Neural cell (in vitro differentiated cells): ENCODE measurements around the gene RNF113B. TPM values are rescaled to one million over a fixed set of nuclear protein-coding genes. Genes with fewer than 3 reads are reported as not detected.

Source experiments
- H2AFZ ChIP-seq: fragments of 200-600, 300-800 bp; sonication (generic), shearing (Covaris generic); 2 replicates; pipeline ENCODE4 v1.6.0; 2014; ENCODE audit warnings: low read depth, mild to moderate bottlenecking, antibody characterized with exemption, low read length, moderate library complexity
- H3F3A ChIP-seq: fragments of 200-600 bp; shearing (Covaris generic); 2 replicates; pipeline ENCODE4 v1.6.1; 2016; ENCODE audit warnings: mild to moderate bottlenecking, moderate library complexity, mixed read lengths, antibody characterized with exemption, low read length; ENCODE audit not compliant: insufficient read depth, poor library complexity, severe bottlenecking
- H3K27ac ChIP-seq: fragments of 200-600, 300-800 bp; sonication (generic), shearing (Covaris generic); 2 replicates; pipeline ENCODE4 v1.5.1; 2014; ENCODE audit warnings: mild to moderate bottlenecking, low read length, moderate library complexity
- H3K27me3 ChIP-seq: fragments of 300-800, 200-600 bp; sonication (generic), shearing (Covaris generic); 2 replicates; pipeline ENCODE4 v1.6.0; 2014; ENCODE audit warnings: mild to moderate bottlenecking, low read depth, low read length, moderate library complexity; ENCODE audit not compliant: insufficient read depth
- H3K36me3 ChIP-seq: fragments of 300-800, 200-600 bp; sonication (generic), shearing (Covaris generic); 2 replicates; pipeline ENCODE4 v1.5.1; 2014; ENCODE audit warnings: mild to moderate bottlenecking, antibody characterized with exemption, low read length, moderate library complexity; ENCODE audit not compliant: insufficient read depth
- H3K4me2 ChIP-seq: fragments of 300-800, 200-600 bp; sonication (generic), shearing (Covaris generic); 2 replicates; pipeline ENCODE4 v1.6.0; 2014; ENCODE audit warnings: mild to moderate bottlenecking, low read length
- H3K4me3 ChIP-seq: fragments of 300-800, 200-600 bp; sonication (generic), shearing (Covaris generic); 2 replicates; pipeline ENCODE4 v1.5.1; 2014; ENCODE audit warnings: mild to moderate bottlenecking, low read length, moderate library complexity
- H3K79me2 ChIP-seq: fragments of 200-600 bp; shearing (Covaris generic); replicated peaks from 2 replicates; pipeline ENCODE4 v1.6.0; 2014; ENCODE audit warnings: mild to moderate bottlenecking, low read length, moderate library complexity; ENCODE audit not compliant: insufficient read depth
- H3K9ac ChIP-seq: fragments of 300-800, 200-600 bp; sonication (generic), shearing (Covaris generic); 2 replicates; pipeline ENCODE4 v1.6.1; 2016; ENCODE audit warnings: mild to moderate bottlenecking, low read length, mixed read lengths
- H3K9me2 ChIP-seq: fragments of 200-600 bp; shearing (Covaris generic); 2 replicates; pipeline ENCODE4 v1.6.1; 2016; ENCODE audit warnings: mild to moderate bottlenecking, low read length, mixed read lengths; ENCODE audit not compliant: insufficient read depth
- H3K9me3 ChIP-seq: fragments of 200-600, 300-800 bp; sonication (generic), shearing (Covaris generic); 2 replicates; pipeline ENCODE4 v1.6.1; 2016; ENCODE audit warnings: mild to moderate bottlenecking, mixed run types, low read length, moderate library complexity, mixed read lengths
- H4K20me1 ChIP-seq: fragments of 200-600 bp; shearing (Covaris generic); 2 replicates; pipeline ENCODE4 v1.6.1; 2016; ENCODE audit warnings: mild to moderate bottlenecking, mixed run types; ENCODE audit not compliant: insufficient read depth
- EP300 ChIP-seq: fragments of 450-650 bp; conservative IDR thresholded peaks from 2 replicates; pipeline ENCODE4 v1.6.1; 2014; ENCODE audit warnings: antibody characterized with exemption, mild to moderate bottlenecking, moderate library complexity; ENCODE audit not compliant: poor library complexity, severe bottlenecking
- MXI1 ChIP-seq: fragments of 450-650 bp; conservative IDR thresholded peaks from 2 replicates; pipeline ENCODE4 v1.6.1; 2014; ENCODE audit warnings: antibody characterized with exemption, mild to moderate bottlenecking; ENCODE audit not compliant: poor library complexity, severe bottlenecking
- POLR2AphosphoS5 ChIP-seq: IDR thresholded peaks from 2 replicates; pipeline ENCODE4 v1.6.1; 2012
- RAD21 ChIP-seq: fragments of 450-650 bp; conservative IDR thresholded peaks from 2 replicates; pipeline ENCODE4 v1.6.1; 2014; ENCODE audit warnings: antibody characterized with exemption, mild to moderate bottlenecking, moderate library complexity
- TAF1 ChIP-seq: IDR thresholded peaks from 2 replicates; pipeline ENCODE4 v1.6.1; 2012; ENCODE audit warnings: low read depth
- polyA plus RNA-seq: library from polyadenylated mRNA; depleted of rRNA; stranded (reverse); fragments of >200 nt; gene quantifications from 2 replicates; pipeline ENCODE4 v1.2.3, GENCODE V29; 2014
- TF ChIP-seq, protein P1 (sequence below): IDR thresholded peaks from 2 replicates; pipeline ENCODE4 v1.6.1; 2012; ENCODE audit warnings: borderline replicate concordance
- TF ChIP-seq, protein P2 (sequence below): fragments of 450-650 bp; IDR thresholded peaks from 2 replicates; pipeline ENCODE4 v1.5.1; 2014; ENCODE audit warnings: antibody characterized with exemption, mild to moderate bottlenecking, moderate library complexity; ENCODE audit not compliant: poor library complexity, severe bottlenecking

Gene RNF113B
- polyA plus RNA-seq, 1 donor from 2014 or later: not detected

DNA sequence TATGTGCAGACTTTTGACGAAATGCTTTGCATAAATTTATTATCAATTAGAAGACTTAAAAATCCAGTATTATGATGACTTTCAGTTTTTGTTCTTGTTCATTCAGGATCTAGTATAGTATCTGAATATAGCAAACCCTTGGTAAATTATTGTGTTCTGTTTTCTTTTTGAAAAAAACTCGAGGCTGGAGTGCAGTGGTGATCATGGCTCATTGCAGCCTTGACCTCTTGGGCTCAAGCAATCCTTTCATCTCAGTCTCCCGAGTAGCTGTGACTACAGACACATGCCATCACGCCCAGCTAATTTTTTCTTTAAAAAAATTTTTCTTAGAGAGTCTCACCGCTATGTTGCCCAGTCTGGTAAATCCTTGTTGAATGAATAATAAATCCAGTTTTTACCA, 29.5 kb downstream of the RNF113B start:
- H3K9ac ChIP-seq: no peak overlapping the region
- no peak overlapping the region for H3K4me3 ChIP-seq
- H3K9me3 ChIP-seq: no peaks in the 10 kb centered on the region
- no peaks in the 10 kb centered on the region for H3K36me3 ChIP-seq
- no peaks in the 10 kb centered on the region for H4K20me1 ChIP-seq
- H3K79me2 ChIP-seq: peaks cover 80% of the 10 kb centered on the region
- no peaks in the 10 kb centered on the region for H3K27me3 ChIP-seq
- TF ChIP-seq, protein P1, sequence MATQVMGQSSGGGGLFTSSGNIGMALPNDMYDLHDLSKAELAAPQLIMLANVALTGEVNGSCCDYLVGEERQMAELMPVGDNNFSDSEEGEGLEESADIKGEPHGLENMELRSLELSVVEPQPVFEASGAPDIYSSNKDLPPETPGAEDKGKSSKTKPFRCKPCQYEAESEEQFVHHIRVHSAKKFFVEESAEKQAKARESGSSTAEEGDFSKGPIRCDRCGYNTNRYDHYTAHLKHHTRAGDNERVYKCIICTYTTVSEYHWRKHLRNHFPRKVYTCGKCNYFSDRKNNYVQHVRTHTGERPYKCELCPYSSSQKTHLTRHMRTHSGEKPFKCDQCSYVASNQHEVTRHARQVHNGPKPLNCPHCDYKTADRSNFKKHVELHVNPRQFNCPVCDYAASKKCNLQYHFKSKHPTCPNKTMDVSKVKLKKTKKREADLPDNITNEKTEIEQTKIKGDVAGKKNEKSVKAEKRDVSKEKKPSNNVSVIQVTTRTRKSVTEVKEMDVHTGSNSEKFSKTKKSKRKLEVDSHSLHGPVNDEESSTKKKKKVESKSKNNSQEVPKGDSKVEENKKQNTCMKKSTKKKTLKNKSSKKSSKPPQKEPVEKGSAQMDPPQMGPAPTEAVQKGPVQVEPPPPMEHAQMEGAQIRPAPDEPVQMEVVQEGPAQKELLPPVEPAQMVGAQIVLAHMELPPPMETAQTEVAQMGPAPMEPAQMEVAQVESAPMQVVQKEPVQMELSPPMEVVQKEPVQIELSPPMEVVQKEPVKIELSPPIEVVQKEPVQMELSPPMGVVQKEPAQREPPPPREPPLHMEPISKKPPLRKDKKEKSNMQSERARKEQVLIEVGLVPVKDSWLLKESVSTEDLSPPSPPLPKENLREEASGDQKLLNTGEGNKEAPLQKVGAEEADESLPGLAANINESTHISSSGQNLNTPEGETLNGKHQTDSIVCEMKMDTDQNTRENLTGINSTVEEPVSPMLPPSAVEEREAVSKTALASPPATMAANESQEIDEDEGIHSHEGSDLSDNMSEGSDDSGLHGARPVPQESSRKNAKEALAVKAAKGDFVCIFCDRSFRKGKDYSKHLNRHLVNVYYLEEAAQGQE: no peak
- TF ChIP-seq TAF1: no peak
- no peak for TF ChIP-seq EP300
- TF ChIP-seq RAD21: no peak
- H2AFZ ChIP-seq: no peak overlapping the region
- H3K4me2 ChIP-seq: no peak overlapping the region
- H3K9me2 ChIP-seq: no peaks in the 10 kb centered on the region
- H3K27ac ChIP-seq: no peak overlapping the region
- H3F3A ChIP-seq: peaks cover 7% of the 10 kb centered on the region

DNA sequence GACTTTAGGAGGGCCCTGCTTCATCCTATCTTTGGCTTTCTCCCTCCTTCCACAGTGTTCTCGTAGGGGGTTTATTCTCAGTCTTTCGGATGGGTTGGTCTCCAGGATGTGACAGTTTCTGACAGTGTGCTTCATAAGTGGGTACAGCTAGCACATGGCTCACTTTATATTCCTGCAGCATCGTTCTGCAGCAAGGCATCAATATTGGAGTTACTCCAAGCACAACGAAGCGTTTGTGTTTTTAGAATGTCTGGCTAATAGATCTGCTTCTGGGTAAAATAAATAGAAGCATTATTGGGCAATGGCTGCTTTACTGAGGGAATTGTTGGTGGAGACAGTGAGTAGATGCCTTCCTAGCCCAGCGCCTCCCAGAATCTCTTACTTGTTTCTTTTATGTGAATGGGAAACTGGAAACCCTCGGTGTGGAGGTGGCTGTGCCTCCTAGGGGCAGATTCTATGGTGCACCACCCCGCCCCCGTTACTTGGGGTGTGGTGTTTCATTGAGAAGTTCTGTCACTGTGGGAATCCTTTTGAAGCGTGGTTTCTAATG, 32.2 kb downstream of the RNF113B start:
- TF ChIP-seq POLR2AphosphoS5: no peak
- TF ChIP-seq, protein P2, sequence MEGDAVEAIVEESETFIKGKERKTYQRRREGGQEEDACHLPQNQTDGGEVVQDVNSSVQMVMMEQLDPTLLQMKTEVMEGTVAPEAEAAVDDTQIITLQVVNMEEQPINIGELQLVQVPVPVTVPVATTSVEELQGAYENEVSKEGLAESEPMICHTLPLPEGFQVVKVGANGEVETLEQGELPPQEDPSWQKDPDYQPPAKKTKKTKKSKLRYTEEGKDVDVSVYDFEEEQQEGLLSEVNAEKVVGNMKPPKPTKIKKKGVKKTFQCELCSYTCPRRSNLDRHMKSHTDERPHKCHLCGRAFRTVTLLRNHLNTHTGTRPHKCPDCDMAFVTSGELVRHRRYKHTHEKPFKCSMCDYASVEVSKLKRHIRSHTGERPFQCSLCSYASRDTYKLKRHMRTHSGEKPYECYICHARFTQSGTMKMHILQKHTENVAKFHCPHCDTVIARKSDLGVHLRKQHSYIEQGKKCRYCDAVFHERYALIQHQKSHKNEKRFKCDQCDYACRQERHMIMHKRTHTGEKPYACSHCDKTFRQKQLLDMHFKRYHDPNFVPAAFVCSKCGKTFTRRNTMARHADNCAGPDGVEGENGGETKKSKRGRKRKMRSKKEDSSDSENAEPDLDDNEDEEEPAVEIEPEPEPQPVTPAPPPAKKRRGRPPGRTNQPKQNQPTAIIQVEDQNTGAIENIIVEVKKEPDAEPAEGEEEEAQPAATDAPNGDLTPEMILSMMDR: peak; percentile 37
- peak overlapping the region; percentile 60 for H3K27ac ChIP-seq

DNA sequence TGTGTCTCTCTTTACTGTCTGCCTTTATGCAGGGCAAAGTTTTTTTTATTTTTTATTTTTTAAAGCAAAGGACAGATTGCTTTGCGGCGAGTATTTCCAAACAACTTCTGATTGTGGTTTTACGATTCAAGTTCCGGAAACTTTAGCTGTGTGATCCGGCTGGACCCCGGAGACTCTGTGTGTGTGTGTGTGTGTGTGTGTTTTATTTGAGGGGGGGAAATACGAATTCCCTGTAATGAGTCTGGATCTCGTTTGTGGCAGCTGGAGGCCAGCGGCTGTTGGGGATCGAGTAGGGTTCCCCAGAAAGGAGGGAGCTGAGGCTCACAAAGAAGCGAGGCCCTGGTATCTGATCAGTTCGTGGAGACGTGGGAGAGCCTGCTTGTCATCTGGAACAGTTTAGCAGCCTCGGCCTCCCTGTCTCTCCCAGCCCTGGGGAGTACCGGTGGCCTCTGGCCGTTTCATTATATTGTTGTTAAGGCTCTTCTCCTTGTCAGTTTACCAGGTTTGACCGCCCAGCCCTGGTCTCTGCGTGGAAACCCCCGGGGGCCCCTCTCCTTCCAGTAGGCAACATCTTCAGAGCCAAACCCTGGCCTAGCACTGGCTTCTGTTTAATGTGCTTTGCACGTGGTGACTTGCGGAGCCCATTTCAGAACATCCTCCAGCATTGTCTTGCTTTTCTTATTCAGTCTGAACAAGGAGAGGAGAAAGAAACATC, 32.9 kb downstream of the RNF113B start:
- no peaks in the 10 kb centered on the region for H3K9me3 ChIP-seq
- H3K4me3 ChIP-seq: peak overlapping the region; percentile 81
- peaks cover 57% of the 10 kb centered on the region for H3K79me2 ChIP-seq
- no peaks in the 10 kb centered on the region for H3K36me3 ChIP-seq
- H4K20me1 ChIP-seq: no peaks in the 10 kb centered on the region
- peaks cover 7% of the 10 kb centered on the region for H3F3A ChIP-seq
- no peak overlapping the region for H2AFZ ChIP-seq
- TF ChIP-seq MXI1 (peak; percentile 88), POLR2AphosphoS5 (no peak)
- H3K9me2 ChIP-seq: no peaks in the 10 kb centered on the region
- peak overlapping the region; percentile 60 for H3K27ac ChIP-seq
- peak overlapping the region; percentile 85 for H3K9ac ChIP-seq
- no peaks in the 10 kb centered on the region for H3K27me3 ChIP-seq
- peak overlapping the region; percentile 93 for H3K4me2 ChIP-seq

More for the DNA sequence above, 32.2 kb downstream of the RNF113B start:
- H3F3A ChIP-seq: peaks cover 7% of the 10 kb centered on the region
- H3K4me3 ChIP-seq: peak overlapping the region; percentile 81
- peak overlapping the region; percentile 93 for H3K4me2 ChIP-seq
- H3K9me3 ChIP-seq: no peaks in the 10 kb centered on the region
- H3K36me3 ChIP-seq: no peaks in the 10 kb centered on the region
- no peak overlapping the region for H2AFZ ChIP-seq
- H3K79me2 ChIP-seq: peaks cover 61% of the 10 kb centered on the region
- H3K9ac ChIP-seq: peak overlapping the region; percentile 85
- H3K9me2 ChIP-seq: no peaks in the 10 kb centered on the region
- H3K27me3 ChIP-seq: no peaks in the 10 kb centered on the region
- no peaks in the 10 kb centered on the region for H4K20me1 ChIP-seq
